Endodermal cell (in vitro differentiated cells): Measurements from ENCODE around the gene SLC6A8. TPM values are rescaled to one million over a fixed set of nuclear protein-coding genes. Genes with fewer than 3 reads are reported as not detected.

Experiments
- DNase-seq: peaks from one replicate; pipeline ENCODE4 v3.0.0-alpha.2; 2017
- H3K27ac ChIP-seq: 2 replicates; pipeline ENCODE4 v1.5.1; 2013; ENCODE audit warnings: mild to moderate bottlenecking, low read depth, low read length, moderate library complexity
- H3K27me3 ChIP-seq: 2 replicates; pipeline ENCODE4 v1.6.1; 2013; ENCODE audit warnings: mild to moderate bottlenecking, low read length, moderate library complexity; ENCODE audit not compliant: insufficient read depth, control insufficient read depth, poor library complexity, severe bottlenecking
- H3K36me3 ChIP-seq: 2 replicates; pipeline ENCODE4 v1.7.0; 2013; ENCODE audit warnings: mild to moderate bottlenecking, low read length, moderate library complexity; ENCODE audit not compliant: control insufficient read depth, insufficient read depth
- H3K4me1 ChIP-seq: one replicate; pipeline ENCODE4 v1.7.0; 2013; ENCODE audit warnings: low read length; ENCODE audit not compliant: control insufficient read depth, insufficient read depth
- H3K4me3 ChIP-seq: 2 replicates; pipeline ENCODE4 v1.5.1; 2013; ENCODE audit warnings: mild to moderate bottlenecking, low read length, moderate library complexity
- H3K9ac ChIP-seq: 2 replicates; pipeline ENCODE4 v1.6.1; 2013; ENCODE audit warnings: mild to moderate bottlenecking, low read length, moderate library complexity; ENCODE audit not compliant: poor library complexity, severe bottlenecking; ENCODE audit errors: extremely low read depth
- H3K9me3 ChIP-seq: 2 replicates; pipeline ENCODE4 v1.6.1; 2013; ENCODE audit warnings: mild to moderate bottlenecking, low read length, moderate library complexity; ENCODE audit not compliant: control insufficient read depth
- H3K27ac Mint-ChIP-seq: 2 replicates; pipeline ENCODE4 v1.8.0; 2020; ENCODE audit warnings: mixed read lengths
- H3K27me3 Mint-ChIP-seq: 2 replicates; pipeline ENCODE4 v1.8.0; 2021; ENCODE audit warnings: mild to moderate bottlenecking, mixed read lengths; ENCODE audit not compliant: insufficient read depth
- H3K36me3 Mint-ChIP-seq: 2 replicates; pipeline ENCODE4 v1.8.0; 2020; ENCODE audit warnings: low read depth, mixed read lengths
- H3K4me1 Mint-ChIP-seq: 2 replicates; pipeline ENCODE4 v1.8.0; 2020; ENCODE audit warnings: mixed read lengths
- H3K4me3 Mint-ChIP-seq: 2 replicates; pipeline ENCODE4 v1.8.0; 2020; ENCODE audit warnings: mild to moderate bottlenecking, moderate library complexity, mixed read lengths
- H3K9me3 Mint-ChIP-seq: 2 replicates; pipeline ENCODE4 v1.8.0; 2020; ENCODE audit warnings: mild to moderate bottlenecking, mixed read lengths
- WGBS, 2 experiments: methylation state at CpG; one replicate each; pipeline versions ENCODE4 v1.1.5 to v1.1.7; 2013; ENCODE audit warnings: missing lambda C conversion rate in 2 of 2, mixed read lengths in 1 of 2; ENCODE audit not compliant: insufficient coverage in 1 of 2, insufficient read length in 1 of 2; 5-methylcytosine and 5-hydroxymethylcytosine counted together
- total RNA-seq, 2 donors: library from RNA; stranded (reverse); fragmentation: NEBNext Ultra II Directional in 1 of 2; extraction: Animal tissue kit (Norgen Biotek cat#: 25700) in 1 of 2; gene quantifications; 2 replicates in 1 of 2; 3 replicates in 1 of 2; pipeline ENCODE4 v1.2.1, GENCODE V29; 2021
- TF ChIP-seq, protein P1 (sequence below): fragments of 200-600 bp; sonication (generic); conservative IDR thresholded peaks from 2 replicates; pipeline ENCODE4 v1.5.0; 2021; ENCODE audit warnings: antibody characterized with exemption, mild to moderate bottlenecking

Gene SLC6A8
- total RNA-seq, 2 donors from 2014 or later = 57.6 to 121 TPM

DNA sequence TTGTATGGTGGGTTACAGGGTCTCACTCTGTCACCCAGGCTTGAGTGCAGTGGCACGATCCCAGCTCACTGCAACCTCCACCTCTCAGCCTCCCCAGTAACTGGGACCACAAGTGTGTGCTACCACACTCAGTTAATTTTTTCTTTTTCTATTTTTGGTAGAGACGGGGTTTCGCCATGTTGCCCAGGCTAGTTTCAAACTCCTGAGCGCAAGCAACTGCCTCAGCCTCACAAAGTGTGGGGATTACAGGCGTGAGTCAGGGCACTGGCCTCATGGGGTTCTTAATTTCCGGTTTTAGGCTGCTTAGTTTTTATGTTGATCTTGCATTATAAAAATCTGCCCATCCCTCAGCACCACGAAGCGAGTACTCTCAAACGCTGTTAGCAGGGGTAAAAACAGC lies 29.7 kb downstream of the SLC6A8 start:
- peaks cover 64% of the 10 kb centered on the region for H3K36me3 ChIP-seq
- no peak overlapping the region for H3K27ac Mint-ChIP-seq
- H3K36me3 Mint-ChIP-seq = peaks cover 64% of the 10 kb centered on the region
- peaks cover 70% of the 10 kb centered on the region for H3K9me3 Mint-ChIP-seq
- H3K4me3 Mint-ChIP-seq = no peak overlapping the region
- WGBS, 2 experiments = 99 to 100% methylated on average over 1 to 8 of the region's 9 CpGs
- TF ChIP-seq, protein P1, sequence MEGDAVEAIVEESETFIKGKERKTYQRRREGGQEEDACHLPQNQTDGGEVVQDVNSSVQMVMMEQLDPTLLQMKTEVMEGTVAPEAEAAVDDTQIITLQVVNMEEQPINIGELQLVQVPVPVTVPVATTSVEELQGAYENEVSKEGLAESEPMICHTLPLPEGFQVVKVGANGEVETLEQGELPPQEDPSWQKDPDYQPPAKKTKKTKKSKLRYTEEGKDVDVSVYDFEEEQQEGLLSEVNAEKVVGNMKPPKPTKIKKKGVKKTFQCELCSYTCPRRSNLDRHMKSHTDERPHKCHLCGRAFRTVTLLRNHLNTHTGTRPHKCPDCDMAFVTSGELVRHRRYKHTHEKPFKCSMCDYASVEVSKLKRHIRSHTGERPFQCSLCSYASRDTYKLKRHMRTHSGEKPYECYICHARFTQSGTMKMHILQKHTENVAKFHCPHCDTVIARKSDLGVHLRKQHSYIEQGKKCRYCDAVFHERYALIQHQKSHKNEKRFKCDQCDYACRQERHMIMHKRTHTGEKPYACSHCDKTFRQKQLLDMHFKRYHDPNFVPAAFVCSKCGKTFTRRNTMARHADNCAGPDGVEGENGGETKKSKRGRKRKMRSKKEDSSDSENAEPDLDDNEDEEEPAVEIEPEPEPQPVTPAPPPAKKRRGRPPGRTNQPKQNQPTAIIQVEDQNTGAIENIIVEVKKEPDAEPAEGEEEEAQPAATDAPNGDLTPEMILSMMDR = no peak
- no peak for DNase-seq
- no peaks in the 10 kb centered on the region for H3K9me3 ChIP-seq
- no peaks in the 10 kb centered on the region for H3K4me1 ChIP-seq
- H3K27me3 ChIP-seq = no peaks in the 10 kb centered on the region
- H3K9ac ChIP-seq = no peak overlapping the region
- H3K27ac ChIP-seq = no peak overlapping the region
- peaks cover 5% of the 10 kb centered on the region for H3K4me1 Mint-ChIP-seq
- H3K4me3 ChIP-seq = no peak overlapping the region
- no peaks in the 10 kb centered on the region for H3K27me3 Mint-ChIP-seq

DNA sequence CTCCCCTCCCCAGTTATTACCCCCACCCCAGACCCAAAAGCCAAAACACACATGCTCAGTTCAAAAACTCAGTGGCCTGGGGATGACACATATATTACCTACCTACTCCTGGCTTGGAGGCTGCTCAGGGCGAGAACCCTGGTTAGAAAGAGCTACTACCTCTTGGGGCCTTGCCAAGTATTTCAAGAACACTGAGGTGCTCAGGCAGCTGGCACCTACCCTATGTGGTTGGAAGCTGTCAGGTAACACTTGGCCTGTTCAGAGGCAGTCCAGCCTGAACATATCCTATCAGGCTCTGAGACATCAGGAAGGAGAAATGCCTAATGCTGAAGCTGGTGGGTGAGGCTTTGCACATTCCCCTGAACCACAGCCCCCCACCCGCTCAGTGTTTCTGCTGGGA lies 31.5 kb downstream of the SLC6A8 start:
- no peak for DNase-seq
- 96% methylated on average over 2 of the region's 2 CpGs; no CpG with 5 or more reads in 1 of the 2 experiments for WGBS, 2 experiments
- no peak overlapping the region for H3K4me3 ChIP-seq
- no peak overlapping the region for H3K27ac ChIP-seq
- H3K9ac ChIP-seq = no peak overlapping the region
- H3K4me1 ChIP-seq = no peaks in the 10 kb centered on the region
- Mint-ChIP-seq H3K4me3 (no peak overlapping the region), H3K36me3 (peaks cover 58% of the 10 kb centered on the region), H3K9me3 (peaks cover 67% of the 10 kb centered on the region), H3K27ac (no peak overlapping the region), H3K27me3 (no peaks in the 10 kb centered on the region), H3K4me1 (peaks cover 7% of the 10 kb centered on the region)
- no peaks in the 10 kb centered on the region for H3K9me3 ChIP-seq
- no peaks in the 10 kb centered on the region for H3K27me3 ChIP-seq
- TF ChIP-seq, protein P1 = no peak
- H3K36me3 ChIP-seq = peaks cover 59% of the 10 kb centered on the region

DNA sequence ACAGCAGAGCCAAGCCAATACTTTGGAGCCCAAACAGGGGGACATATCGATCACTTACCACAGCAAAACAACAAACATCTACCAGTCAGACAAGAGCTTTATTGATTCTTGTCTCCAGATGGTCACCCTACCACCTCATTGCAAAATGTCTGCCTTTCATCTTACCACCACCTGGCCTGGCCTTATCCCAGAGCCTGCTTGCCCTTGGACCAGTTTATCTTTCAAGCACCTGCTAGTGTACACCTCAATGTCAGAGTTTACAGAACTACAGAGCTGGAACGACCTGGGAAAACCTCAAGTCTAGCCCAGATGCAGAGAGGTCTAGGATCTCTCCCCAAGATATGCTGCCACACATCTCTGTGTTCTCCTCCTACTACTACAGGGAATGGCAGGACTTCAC lies 32.0 kb downstream of the SLC6A8 start:
- Mint-ChIP-seq H3K27me3 (no peaks in the 10 kb centered on the region), H3K36me3 (peaks cover 56% of the 10 kb centered on the region), H3K4me3 (no peak overlapping the region), H3K4me1 (peaks cover 7% of the 10 kb centered on the region), H3K27ac (no peak overlapping the region), H3K9me3 (peaks cover 63% of the 10 kb centered on the region)
- no peak overlapping the region for H3K27ac ChIP-seq
- TF ChIP-seq, protein P1 = no peak
- H3K27me3 ChIP-seq = no peaks in the 10 kb centered on the region
- no peaks in the 10 kb centered on the region for H3K9me3 ChIP-seq
- WGBS, 2 experiments = 92 to 100% methylated on average over 1 to 2 of the region's 2 CpGs
- DNase-seq = no peak
- H3K36me3 ChIP-seq = peaks cover 55% of the 10 kb centered on the region
- no peak overlapping the region for H3K4me3 ChIP-seq
- H3K4me1 ChIP-seq = no peaks in the 10 kb centered on the region
- H3K9ac ChIP-seq = no peak overlapping the region
